Measurements from ENCODE around the gene PNMA3. TPM values are rescaled to one million over a fixed set of nuclear protein-coding genes. Genes with fewer than 3 reads are reported as not detected.

Gene PNMA3
- 0.10 to 0.30 TPM (median 0.24 TPM) in 5 replicates for total RNA-seq (2022; extraction: Qiagen RNA extraction; ENCODE audit: low read depth)

GRCh38 chrX:153055871-153056749 lies at the start of gene PNMA3:
PNMA3 (plus strand) TSS chrX:153056470; CDS start chrX:153057056, 586 bp downstream.

GRCh38 chrX:153071909-153072583 lies 15.8 kb downstream of the PNMA3 start, which contains the start of gene PNMA6A:
PNMA6A (plus strand) TSS chrX:153072454; CDS start chrX:153073063, 609 bp downstream.

Other genes starting within 250 kb of the PNMA3 start
- 68.5 to 78.5 TPM (median 73.4 TPM) in 5 replicates for gene CETN2, start 225.7 kb upstream of the PNMA3 start, total RNA-seq (2022; extraction: Qiagen RNA extraction; ENCODE audit: low read depth)
- 39.7 to 43.4 TPM (median 41.6 TPM) in 5 replicates for gene NSDHL, start 225.4 kb upstream of the PNMA3 start, total RNA-seq (2022; extraction: Qiagen RNA extraction; ENCODE audit: low read depth)
- gene ZNF185, start 158.4 kb upstream of the PNMA3 start, total RNA-seq (2022; extraction: Qiagen RNA extraction; ENCODE audit: low read depth) = 6.3 to 8.1 TPM (median 7.4 TPM) in 5 replicates
- gene PNMA5, start 62.4 kb upstream of the PNMA3 start, total RNA-seq (2022; extraction: Qiagen RNA extraction; ENCODE audit: low read depth) = not detected in 5 replicates
- gene PNMA6A, start 16.0 kb downstream of the PNMA3 start, total RNA-seq (2022; extraction: Qiagen RNA extraction; ENCODE audit: low read depth) = 4.3 to 5.3 TPM (median 4.8 TPM) in 5 replicates
- 0.07 to 0.12 TPM (median 0.08 TPM) in 3 of 5 replicates, not detected in the others for gene MAGEA1, start 122.8 kb downstream of the PNMA3 start, total RNA-seq (2022; extraction: Qiagen RNA extraction; ENCODE audit: low read depth)

Data from A549 treated with DMSO at 1 μM for 4 hours (cell line).